HG02943 (cell line): ENCODE measurements around the gene PTPRZ1.
A peak's percentile ranks its signal among the peaks of the same experiment; 100 is the strongest.

Experiments used
- ATAC-seq: cut with Tn5 transposase; IDR thresholded peaks from one replicate; pipeline ENCODE4 v1.9.1; 2021; ENCODE audit warnings: mild to moderate bottlenecking, low read depth, moderate library complexity; ENCODE audit not compliant: unreplicated experiment

The PTPRZ1 gene

DNA sequence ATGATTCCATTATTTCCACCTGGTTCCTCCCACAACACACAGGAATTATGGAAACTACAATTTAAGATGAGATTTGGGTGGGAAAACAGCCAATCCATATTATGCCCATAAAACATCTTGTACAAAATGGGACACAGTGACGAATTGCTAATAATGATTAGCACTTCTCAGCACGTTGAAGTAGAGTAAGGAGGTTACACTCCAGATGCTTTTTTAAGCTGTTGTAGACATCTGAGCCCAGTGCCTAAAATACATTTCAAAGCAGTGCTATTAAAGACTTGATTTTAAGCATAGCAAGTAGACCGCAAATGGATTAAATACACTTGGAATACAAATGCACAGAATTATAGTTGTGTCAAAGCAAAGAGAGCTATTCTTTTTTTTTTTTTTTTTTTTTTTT, 165.2 kb downstream of the PTPRZ1 start:
- ATAC-seq = no peak

DNA sequence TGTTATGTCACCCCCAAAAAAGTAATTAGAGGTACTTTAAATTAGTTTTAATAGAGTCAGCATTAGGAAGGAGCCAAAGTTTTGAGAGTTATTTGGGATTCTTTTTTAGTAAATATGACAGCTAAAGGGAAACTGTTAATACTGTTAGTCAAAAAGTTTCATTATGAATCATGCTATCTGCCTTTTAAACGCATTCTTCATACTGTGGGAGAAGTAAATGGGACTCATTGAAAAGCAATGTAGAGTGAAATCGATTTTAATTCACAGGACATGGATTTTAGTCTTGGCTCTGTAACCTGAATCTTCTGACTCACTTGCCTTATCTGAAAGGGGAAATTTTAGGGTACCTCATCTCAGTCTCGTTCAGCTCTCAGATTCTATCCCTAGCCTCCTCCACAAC, 165.9 kb downstream of the PTPRZ1 start:
- no peak for ATAC-seq

DNA sequence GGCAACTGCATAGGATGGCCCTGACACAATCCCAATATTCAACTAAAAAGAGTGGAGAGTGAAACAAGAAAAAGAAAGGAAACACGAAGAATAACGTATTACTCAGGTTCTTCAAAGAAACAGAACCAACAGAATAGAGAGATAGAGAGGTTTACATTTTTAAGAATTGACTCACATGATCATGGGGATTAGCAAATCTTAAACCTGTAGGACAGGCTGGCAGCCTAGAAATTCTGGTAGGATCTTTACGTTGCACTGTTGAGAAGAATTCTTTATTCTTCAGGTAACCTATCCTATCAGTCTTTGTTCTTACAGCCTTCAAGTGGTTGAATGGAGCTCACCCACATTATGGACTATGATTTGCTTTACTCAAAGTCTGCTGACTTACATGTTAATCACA, 167.2 kb downstream of the PTPRZ1 start:
- ATAC-seq = no peak

DNA sequence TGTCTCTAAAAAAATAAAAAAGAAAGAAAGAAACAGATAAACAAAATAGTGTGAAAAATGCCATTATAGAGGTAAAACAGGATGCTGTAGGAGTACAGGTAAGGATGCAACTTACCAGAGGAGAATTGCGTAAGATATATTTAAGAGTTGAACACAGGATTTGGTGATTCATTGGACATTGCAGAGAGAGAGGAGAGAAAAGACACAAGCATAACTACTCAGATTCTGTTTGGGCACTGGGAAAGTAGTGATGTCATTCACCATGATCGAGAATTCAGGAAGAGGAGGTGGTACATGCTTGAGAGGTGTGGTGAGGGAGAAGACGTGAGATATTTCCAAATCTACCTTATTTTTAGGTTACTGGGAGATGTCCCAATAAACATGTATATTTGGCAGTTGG, 173.4 kb downstream of the PTPRZ1 start:
- ATAC-seq = no peak

DNA sequence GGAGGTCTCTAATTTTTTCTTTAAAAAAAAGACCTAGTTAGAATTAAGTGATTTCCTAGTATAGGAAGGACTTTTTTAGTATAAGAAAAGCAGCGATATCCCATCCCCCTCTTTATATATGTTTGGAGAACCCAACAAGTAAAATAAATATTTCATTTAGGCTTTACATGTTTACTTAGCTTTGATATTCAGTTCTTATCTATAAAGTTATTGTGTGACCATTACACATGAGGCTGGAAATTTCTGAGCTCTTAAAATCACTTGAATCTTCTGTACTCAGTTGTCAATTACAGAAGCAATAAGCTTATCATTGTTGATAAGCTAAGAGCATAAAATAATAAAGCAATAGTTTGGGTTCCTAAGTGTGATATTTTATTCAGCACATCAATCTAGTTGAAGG, 181.4 kb downstream of the PTPRZ1 start:
- ATAC-seq = no peak

DNA sequence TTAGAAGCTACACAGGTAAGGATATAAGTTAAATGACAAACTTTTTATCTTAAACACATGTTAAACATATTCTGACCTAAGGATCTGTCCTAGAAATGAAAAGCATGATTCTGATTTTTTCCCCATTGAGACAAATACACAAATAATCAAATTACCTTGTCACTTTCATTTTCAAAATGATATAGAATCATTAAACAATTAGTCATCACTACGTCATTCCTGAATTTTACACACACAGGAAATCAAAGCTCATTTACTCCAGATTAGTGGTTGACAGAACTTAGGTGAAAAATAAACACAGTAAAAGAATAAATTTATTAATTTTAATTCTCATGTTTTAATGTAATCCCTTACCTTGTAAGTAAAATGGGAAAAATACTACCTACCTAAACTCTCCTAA, 182.1 kb downstream of the PTPRZ1 start:
- ATAC-seq = no peak

DNA sequence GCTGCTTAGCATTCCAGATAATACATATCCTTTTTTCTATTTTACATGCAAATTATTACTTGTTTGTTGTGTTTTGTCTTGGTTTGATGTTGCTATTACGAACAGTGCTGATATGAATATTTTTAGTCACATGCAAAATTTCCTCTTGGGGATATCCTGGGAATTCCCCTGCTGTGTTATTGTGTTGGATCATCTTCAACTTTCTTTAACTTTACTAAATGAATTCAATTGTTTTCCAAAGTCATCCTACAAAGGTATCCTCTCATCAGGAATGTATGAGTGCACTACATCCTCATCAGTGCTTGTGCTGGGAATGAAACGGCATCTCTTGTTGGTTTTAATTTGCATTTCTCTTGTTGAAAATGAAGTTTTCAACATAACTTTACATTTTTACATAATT, 184.0 kb downstream of the PTPRZ1 start:
- no peak for ATAC-seq

DNA sequence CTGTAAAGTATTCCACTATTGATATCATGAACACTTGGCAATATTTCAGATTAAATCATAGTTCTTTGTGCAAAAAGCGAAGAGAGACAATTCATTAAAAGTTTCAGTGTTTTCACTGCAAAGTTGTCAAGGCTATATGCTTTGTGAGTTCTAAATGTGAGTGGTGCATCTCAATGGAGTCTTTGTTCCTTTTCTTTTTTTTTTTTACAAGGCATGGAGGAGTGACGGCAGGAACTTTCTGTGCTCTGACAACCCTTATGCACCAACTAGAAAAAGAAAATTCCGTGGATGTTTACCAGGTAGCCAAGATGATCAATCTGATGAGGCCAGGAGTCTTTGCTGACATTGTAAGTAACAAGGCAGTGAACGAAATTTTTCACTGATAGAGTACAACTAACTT, 186.6 kb downstream of the PTPRZ1 start:
- ATAC-seq = no peak

DNA sequence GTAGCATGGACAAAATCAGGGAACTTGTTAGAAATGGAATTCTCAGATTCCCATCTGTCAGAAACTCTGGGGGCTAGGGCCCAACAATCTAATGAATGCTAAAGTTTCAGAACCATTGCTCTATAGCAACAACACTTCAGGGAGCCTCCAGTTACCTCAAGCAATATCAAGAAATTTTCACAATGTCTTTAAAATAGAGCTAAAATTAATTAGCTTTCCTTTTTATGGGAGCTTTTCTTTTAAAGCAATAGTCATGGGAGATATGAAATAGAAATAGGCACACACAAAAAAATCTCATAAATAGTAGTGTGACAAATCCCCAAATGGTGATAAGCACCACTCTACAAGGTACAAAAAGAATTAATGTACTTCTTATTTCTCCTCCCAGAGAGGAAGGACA, 190.2 kb downstream of the PTPRZ1 start:
- ATAC-seq = no peak

DNA sequence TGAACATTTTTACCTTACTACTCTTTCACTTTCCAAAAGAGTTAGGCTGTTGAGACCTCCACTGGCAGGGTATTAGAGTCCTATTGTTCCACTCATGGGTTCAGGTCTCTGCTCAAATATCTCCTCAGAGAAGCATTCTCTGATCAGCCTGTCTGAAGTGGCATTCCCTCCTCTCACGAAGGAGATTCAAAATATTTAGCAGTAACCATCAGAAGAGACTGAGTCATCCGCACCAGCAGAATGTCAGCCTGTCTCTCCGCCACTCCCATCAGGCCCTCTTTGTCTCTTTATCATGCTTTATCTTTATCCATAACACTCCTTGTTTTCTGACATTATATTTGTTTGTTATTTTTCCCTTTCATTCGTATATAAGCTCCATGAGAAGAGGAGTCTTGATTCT, 192.0 kb downstream of the PTPRZ1 start:
- no peak for ATAC-seq

DNA sequence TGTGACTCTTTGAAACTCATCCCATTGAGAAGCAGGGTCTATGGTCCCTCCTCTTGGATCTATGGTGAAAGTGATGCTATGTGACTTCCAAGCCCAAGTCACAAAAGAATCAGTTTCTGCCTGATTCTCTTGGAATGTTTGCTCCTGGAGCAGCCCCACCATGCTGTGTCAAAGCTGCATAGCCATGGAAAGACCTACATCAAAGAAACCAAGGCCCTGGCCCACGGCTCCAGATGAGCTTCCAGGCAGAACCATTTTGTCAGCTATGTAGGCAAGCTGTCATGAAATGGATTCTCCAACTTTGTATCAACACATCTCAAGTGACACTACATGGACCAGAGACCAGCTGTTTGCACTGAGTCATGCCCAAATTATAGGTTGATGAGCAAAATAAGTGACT, 194.1 kb downstream of the PTPRZ1 start:
- ATAC-seq = no peak

DNA sequence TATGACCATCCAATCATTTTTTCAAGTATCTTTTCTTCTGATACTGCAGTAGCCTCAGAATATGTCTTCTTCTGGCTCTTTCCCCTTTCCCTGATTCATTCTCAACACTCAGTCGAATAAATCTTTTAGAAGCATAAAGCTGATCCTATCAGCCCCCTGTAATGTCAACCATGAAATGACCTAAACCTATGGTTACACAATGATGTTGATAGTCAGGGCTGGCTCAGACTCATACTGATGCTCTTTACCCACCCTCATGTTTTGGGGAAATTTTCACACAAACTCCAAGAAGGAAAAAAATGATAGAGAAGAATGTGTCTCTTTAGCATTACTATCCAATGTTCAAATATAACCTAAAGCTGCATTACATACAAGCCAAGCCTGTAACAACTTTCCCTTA, 195.1 kb downstream of the PTPRZ1 start:
- no peak for ATAC-seq

DNA sequence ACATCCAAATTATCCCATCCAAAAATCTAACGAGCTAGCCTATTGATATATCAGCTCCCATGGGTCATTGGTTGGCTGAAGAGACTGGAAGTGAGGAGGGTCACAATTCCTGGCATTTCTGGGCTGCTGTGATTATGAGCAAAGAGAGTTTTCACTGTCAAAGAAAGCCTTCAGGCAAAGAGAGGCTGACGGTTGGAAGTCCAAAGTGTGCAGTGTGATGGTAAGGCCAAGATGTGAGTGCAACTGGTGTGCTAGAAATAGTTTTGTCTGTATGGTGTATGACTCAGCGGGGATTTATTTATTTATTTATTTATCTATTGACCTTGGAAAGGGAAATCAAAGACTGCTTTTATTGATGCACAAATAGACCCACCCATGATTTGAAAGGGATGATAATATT, 196.0 kb downstream of the PTPRZ1 start:
- ATAC-seq = no peak

DNA sequence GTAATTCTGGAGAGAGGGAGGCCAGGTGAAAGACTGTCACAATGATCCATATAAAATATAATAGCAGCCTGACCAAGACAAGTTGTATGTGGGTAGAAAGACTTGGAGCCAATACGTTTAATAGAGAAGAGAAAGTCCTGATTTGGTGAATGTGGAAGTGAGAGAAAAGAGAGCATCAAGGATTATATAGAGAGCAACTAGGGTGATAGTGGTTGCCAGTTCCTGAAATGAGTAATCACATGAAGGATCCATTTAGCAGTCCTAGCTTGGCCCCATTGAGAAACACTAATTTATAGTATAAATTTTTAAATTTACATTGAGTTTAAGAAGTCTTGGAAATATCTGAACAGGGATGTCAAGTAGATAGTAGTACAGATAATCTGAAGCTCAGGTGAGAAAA, 197.1 kb downstream of the PTPRZ1 start:
- ATAC-seq = no peak

DNA sequence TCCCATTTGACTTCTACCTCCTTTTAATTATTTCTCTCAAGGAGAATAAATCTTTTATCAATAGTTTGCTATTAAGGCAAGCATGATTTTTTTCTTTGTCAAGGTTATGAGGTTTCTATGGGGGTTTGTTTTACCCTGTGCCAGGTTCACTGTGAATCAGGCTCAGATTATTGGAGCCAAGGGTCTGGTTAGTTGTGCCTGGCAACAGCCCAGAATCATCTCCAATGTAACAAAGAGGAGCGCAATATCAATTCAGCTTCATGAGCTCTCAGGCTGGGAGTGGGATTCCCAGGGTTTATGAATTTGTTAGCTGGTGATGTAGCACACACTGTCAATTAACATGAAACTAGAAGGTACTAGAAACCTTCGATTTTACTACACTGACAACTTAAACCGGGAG, 197.9 kb downstream of the PTPRZ1 start:
- ATAC-seq = no peak

DNA sequence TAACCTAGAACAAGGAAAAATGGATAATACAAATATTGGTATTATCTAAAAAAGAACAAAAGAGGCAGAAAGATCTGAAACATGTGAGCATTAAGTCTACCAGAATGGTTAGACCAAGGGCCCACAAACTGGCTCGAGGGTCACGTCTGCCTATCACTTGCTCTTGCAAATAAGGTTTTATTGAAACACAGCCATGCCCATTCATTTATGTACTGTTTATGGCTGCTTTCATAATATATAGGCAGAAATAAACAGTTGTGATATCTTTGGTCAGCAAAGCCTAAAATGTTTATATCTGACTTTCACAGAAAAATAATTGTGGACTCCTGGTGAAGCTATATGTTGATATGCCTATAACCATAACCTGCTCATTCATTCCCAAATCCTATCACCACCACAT, 199.3 kb downstream of the PTPRZ1 start:
- no peak for ATAC-seq

DNA sequence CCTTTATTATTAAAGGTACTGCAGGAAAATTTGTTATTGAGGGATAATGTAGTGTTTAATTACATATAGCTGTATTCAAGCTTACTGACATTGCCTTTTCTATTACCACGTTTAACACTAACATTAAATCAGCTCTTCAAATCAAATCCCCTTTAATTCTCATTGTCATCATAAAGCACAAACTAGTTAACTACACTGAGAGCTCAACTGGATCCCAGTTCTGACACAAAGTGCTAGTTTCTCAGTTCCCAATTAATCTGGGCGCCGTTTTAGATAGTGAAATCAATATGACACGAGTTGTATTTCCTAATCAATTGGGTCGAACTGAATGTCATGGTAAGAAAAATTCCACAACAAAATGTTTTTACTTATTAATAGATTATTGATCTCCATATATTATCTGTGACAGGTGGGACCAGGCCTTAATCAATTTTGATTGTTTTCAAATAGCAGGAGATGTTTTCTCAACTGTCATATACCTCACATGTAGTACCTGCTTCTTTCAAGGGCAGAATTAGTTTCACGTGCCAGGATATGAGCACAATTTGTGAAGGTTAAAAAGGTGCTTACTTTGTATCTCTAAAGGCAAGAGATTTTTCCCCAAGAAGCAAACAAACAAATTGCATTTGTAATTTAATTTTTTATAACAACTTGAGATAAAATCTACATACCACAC, 200.1 kb downstream of the PTPRZ1 start:
- no peak for ATAC-seq

DNA sequence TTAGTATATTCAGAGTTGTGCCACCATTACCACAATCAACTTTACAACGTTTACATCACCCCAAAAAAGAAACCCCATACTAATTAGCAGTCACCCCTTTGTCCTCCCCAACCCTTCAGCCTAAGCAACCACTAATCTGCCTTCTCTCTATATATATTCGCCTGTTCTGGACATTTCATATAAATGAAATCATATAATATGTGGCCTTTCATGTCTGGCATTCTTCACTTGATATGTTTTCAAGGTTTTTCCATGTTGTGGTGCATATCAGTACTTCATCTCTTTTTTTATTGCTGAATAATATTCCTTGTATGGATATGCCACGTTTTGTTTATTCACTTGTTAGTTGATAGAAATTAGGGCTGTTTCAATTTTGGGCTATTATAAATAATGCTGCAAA, 200.7 kb downstream of the PTPRZ1 start:
- ATAC-seq = no peak

DNA sequence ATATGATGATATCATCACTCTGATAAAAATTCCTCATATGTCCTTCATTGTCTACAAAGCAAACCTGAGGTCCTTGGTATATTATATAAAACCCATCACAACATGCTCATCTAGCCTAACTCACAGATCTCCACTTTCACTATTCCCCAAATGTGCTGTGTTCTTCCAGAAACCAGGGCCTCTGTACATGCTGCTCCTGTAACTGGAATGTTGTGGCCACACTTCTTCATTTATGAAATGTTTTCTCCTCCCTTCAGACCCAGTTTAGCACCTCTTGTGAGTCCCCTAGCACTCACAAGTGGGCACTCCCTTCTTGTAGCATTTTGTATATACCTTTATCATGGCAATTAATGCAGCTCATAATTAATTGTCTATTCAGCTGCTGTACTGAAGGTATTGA, 209.2 kb downstream of the PTPRZ1 start:
- no peak for ATAC-seq

DNA sequence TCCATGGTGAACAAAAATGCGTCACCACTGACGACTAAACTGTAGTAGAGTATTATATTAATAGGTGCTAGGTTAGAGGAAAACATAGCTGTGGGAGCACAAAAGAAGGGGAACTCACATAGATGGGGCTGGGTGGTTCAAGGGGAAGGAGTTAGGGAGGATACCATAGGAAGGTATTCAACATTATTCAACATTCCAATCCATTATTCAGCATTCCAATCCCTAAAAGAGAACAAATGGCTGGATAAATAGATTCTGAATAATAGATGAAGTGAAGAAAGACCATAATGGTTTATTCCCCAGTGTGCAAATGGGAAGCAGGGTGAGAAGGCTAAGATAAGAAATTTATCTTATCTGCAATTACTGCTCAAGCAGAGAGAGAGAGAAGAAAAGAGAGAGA, 209.7 kb downstream of the PTPRZ1 start:
- no peak for ATAC-seq

DNA sequence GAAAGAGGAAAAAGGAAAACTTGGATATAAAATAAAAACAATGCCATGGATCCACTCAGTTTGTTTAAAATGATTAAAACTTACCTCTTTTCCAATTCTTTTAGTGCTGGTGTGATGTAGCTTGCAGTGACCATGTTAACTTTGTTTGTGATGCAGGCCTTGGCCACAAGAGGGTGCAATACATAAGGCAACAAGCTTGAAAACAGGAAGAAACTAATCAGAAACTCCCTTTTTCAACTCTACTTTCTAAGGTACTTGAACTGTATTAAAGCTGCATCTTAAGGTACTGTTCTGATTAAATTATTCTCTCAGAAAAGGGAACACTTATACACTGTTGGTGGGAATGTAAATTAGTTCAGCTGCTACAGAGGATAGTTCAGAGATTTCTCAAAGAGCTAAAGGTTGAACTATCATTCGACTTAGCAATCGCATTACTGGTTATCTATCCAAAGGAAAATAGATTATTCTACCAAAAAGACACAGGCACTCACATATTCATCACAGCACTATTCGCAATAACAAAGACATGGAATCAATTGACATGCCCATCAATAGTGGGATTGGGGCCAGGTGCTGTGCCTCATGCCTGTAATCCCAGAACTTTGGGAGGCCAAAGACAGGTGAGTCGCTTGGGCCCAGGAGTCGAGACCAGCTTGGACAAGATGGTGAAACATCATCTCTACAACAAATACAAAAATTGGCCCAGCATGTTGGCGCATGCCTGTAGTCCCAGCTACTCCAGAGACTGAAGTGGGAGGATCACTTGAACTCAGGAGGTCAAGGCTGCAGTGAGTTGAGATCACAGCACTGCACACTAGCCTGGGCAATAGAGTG, 220.2 kb downstream of the PTPRZ1 start:
- ATAC-seq = peak; percentile 97

DNA sequence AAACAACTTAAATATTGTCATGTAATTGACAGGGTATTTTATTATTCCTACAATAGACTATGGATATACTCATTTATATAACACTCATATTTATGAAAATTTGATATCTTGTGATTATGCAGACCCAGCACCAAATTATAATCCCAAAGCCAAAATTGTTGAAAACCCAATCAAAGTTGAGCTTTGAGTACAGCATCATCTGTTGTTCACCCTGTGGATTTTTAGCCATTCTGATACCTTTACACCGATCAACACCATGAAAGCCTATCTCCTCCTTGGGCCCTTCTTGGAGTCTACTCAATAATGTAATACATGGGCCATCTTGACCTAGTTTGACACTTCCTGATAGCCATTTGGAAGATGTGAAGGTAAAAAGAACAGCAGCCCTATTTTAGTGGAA, 221.6 kb downstream of the PTPRZ1 start:
- no peak for ATAC-seq
